Measurements from ENCODE around the gene APOBEC3H.

The APOBEC3H gene

DNA sequence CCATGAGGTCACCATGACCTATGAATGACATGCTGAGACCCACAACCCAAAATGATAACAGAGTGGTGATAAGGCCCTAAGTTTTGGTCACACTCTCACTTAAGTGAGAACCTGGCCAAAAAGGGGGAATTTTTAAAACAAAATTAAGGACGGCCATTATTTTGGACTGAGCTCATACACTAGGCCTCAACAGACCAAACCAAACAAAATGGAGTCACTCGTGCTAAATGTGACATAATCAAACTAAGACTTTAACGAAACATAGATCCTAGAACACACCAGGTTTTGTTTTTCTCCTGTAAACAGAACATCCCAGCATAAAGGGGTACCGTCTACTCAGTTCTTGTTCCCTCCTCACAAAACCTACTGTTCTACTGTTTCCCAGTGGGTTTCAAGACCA lies 11.4 kb downstream of the APOBEC3H start:
- Histone ChIP-seq H3K79me1 (ENCODE audit: low read length) (no peaks in the 10 kb centered on the region), H2BK15ac (replicated peaks; ENCODE audit: low read depth) (no peak overlapping the region), H3K9ac (ENCODE audit: low read length) (no peak overlapping the region), H3K23ac (ENCODE audit: low read length) (no peak overlapping the region), H2AK5ac (ENCODE audit: low read length) (no peak overlapping the region), H3K4me3 (ENCODE audit: low read length) (no peak overlapping the region), H3K18ac (ENCODE audit: low read length) (no peak overlapping the region), H3K56ac (ENCODE audit: low read length) (no peak overlapping the region), H3K79me2 (ENCODE audit: control insufficient read depth, insufficient read depth, low read length) (no peaks in the 10 kb centered on the region), H3K4ac (ENCODE audit: low read depth, low read length) (no peak overlapping the region), H3K4me2 (ENCODE audit: low read length) (no peak overlapping the region), H2BK120ac (ENCODE audit: low read depth, low read length) (no peak overlapping the region), H4K5ac (ENCODE audit: low read length) (no peak overlapping the region), H3K27ac (ENCODE audit: low read depth, low read length) (no peak overlapping the region), H3K27me3 (ENCODE audit: insufficient read depth, low read length, poor library complexity) (no peaks in the 10 kb centered on the region), H3K4me1 (ENCODE audit: control insufficient read depth, low read depth, low read length) (peaks cover 2% of the 10 kb centered on the region), H3K36me3 (ENCODE audit: control insufficient read depth, insufficient read depth, low read length) (no peaks in the 10 kb centered on the region), H2BK5ac (ENCODE audit: low read length) (no peak overlapping the region), H4K8ac (ENCODE audit: low read depth, low read length) (no peak overlapping the region)
- WGBS (ENCODE audit: extremely low coverage, insufficient coverage, low lambda C conversion rate), result no CpG with 5 or more reads among the region's 4 CpGs
- no peak for DNase-seq

DNA sequence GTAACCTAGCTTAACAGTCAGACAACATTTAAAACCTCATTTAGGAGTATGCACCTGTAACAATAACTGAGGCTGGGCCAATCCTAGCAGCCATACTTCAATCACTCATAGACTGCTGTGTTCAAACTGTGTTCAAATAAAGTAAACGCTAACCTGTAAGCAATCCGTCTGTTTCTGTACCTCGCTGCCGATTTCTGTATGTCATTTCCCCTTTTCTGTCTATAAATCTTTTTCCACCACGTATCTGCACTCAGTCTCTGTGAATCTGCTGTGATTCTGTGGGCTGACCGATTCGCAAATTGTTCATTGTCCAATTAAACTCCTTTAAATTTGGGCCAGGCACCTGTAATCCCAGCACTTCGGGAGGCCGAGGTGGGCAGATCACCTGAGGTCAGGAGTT lies 12.3 kb downstream of the APOBEC3H start:
- Histone ChIP-seq H2BK120ac (ENCODE audit: low read depth, low read length) (no peak overlapping the region), H3K4ac (ENCODE audit: low read depth, low read length) (no peak overlapping the region), H3K4me3 (ENCODE audit: low read length) (no peak overlapping the region), H4K8ac (ENCODE audit: low read depth, low read length) (no peak overlapping the region), H4K5ac (ENCODE audit: low read length) (no peak overlapping the region), H3K27ac (ENCODE audit: low read depth, low read length) (no peak overlapping the region), H3K56ac (ENCODE audit: low read length) (no peak overlapping the region), H2BK15ac (replicated peaks; ENCODE audit: low read depth) (no peak overlapping the region), H3K4me1 (ENCODE audit: control insufficient read depth, low read depth, low read length) (peaks cover 2% of the 10 kb centered on the region), H3K79me2 (ENCODE audit: control insufficient read depth, insufficient read depth, low read length) (no peaks in the 10 kb centered on the region), H3K79me1 (ENCODE audit: low read length) (no peaks in the 10 kb centered on the region), H3K27me3 (ENCODE audit: insufficient read depth, low read length, poor library complexity) (no peaks in the 10 kb centered on the region), H2AK5ac (ENCODE audit: low read length) (no peak overlapping the region), H3K4me2 (ENCODE audit: low read length) (no peak overlapping the region), H3K23ac (ENCODE audit: low read length) (no peak overlapping the region), H3K18ac (ENCODE audit: low read length) (no peak overlapping the region), H3K36me3 (ENCODE audit: control insufficient read depth, insufficient read depth, low read length) (no peaks in the 10 kb centered on the region), H3K9ac (ENCODE audit: low read length) (no peak overlapping the region), H2BK5ac (ENCODE audit: low read length) (no peak overlapping the region)
- DNase-seq, result no peak
- WGBS (ENCODE audit: extremely low coverage, insufficient coverage, low lambda C conversion rate), result no CpG with 5 or more reads among the region's 9 CpGs

DNA sequence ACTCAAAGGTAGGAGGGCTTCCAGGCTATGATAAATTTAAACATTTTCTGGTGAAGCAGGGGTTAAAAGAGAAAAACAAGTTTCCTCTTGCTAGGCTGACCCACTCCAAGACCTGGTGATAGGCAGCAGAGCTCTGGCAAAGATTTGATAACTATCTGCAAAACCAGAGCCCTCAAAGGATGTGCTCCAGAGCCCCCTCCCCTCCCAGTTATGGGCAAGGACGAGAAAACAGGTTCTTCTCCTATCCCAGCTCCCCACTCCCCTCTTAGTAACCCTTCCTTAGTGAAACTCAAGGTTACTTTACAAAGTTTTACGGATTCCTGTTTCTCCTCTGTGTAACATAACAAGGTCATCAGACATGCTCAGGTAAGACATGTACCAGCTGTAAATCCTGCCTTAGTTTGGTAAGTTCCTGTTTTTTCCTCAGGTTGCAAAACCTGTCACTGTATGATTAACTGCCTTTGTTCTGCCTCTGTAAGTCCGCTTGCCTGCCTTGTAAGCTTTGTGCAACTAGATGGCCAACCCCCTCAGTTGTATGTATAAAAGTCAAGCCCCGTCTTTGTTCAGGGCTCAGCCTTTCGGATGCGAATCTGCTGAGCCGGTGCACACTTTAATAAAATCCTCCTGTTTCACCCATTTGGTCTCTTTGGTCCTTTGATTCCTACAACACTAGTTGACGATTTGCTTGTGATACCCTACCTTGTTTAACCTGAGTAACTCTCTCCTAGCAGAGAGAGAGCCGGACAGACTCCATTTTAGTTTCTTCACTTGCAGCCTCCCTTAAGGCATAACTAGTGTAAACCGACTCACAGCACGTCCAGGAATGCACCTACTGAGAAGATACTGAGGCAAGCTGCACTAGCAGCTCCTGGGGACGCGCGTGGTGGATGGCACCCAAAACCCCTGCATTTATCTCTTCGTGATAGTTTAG lies 13.9 kb downstream of the APOBEC3H start:
- H3K4me3 ChIP-seq (ENCODE audit: low read length), result no peak overlapping the region
- no peak overlapping the region for H4K8ac ChIP-seq (ENCODE audit: low read depth, low read length)
- H3K4ac ChIP-seq (ENCODE audit: low read depth, low read length), result no peak overlapping the region
- H3K27me3 ChIP-seq (ENCODE audit: insufficient read depth, low read length, poor library complexity), result no peaks in the 10 kb centered on the region
- H2BK120ac ChIP-seq (ENCODE audit: low read depth, low read length), result no peak overlapping the region
- peak overlapping the region; percentile 20 for H3K18ac ChIP-seq (ENCODE audit: low read length)
- H3K27ac ChIP-seq (ENCODE audit: low read depth, low read length), result peak overlapping the region; percentile 33
- H3K56ac ChIP-seq (ENCODE audit: low read length), result peak overlapping the region; percentile 56
- H3K36me3 ChIP-seq (ENCODE audit: control insufficient read depth, insufficient read depth, low read length), result no peaks in the 10 kb centered on the region
- no CpG with 5 or more reads among the region's 15 CpGs for WGBS (ENCODE audit: extremely low coverage, insufficient coverage, low lambda C conversion rate)
- H3K23ac ChIP-seq (ENCODE audit: low read length), result no peak overlapping the region
- no peak overlapping the region for H3K4me2 ChIP-seq (ENCODE audit: low read length)
- peak overlapping the region; percentile 56 for H2BK5ac ChIP-seq (ENCODE audit: low read length)
- H2BK15ac ChIP-seq (replicated peaks; ENCODE audit: low read depth), result no peak overlapping the region
- peaks cover 7% of the 10 kb centered on the region for H3K4me1 ChIP-seq (ENCODE audit: control insufficient read depth, low read depth, low read length)
- peak overlapping the region; percentile 33 for H3K9ac ChIP-seq (ENCODE audit: low read length)
- H3K79me2 ChIP-seq (ENCODE audit: control insufficient read depth, insufficient read depth, low read length), result no peaks in the 10 kb centered on the region
- no peak overlapping the region for H2AK5ac ChIP-seq (ENCODE audit: low read length)
- no peaks in the 10 kb centered on the region for H3K79me1 ChIP-seq (ENCODE audit: low read length)
- no peak for DNase-seq
- no peak overlapping the region for H4K5ac ChIP-seq (ENCODE audit: low read length)

DNA sequence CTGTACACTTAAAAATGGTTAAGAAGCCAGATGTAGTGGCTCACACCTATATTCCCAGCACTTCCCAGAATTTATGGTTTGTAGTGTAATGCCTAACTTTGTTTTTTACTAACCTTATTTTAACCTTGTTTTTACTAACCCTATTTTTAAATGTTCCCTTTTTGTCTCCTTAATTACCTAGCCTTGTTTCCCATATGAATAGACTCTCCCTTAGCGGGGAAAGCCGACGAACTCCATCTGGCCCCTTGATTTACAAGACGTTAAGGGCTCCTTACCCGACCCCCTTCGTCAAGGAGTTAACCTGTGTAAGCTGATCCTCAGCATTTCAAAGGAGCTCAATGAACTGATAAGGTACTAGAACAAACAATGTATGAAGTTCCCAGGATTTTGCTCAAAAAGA lies 17.1 kb downstream of the APOBEC3H start:
- no peak overlapping the region for H3K4me3 ChIP-seq (ENCODE audit: low read length)
- no peak overlapping the region for H3K18ac ChIP-seq (ENCODE audit: low read length)
- H4K5ac ChIP-seq (ENCODE audit: low read length), result no peak overlapping the region
- no peak overlapping the region for H2BK120ac ChIP-seq (ENCODE audit: low read depth, low read length)
- no peaks in the 10 kb centered on the region for H3K79me2 ChIP-seq (ENCODE audit: control insufficient read depth, insufficient read depth, low read length)
- H3K4me1 ChIP-seq (ENCODE audit: control insufficient read depth, low read depth, low read length), result peaks cover 10% of the 10 kb centered on the region
- no peak overlapping the region for H3K9ac ChIP-seq (ENCODE audit: low read length)
- peak; percentile 89 for DNase-seq
- no peak overlapping the region for H4K8ac ChIP-seq (ENCODE audit: low read depth, low read length)
- peak overlapping the region; percentile 39 for H2BK5ac ChIP-seq (ENCODE audit: low read length)
- H3K27ac ChIP-seq (ENCODE audit: low read depth, low read length), result peak overlapping the region; percentile 58
- H2BK15ac ChIP-seq (replicated peaks; ENCODE audit: low read depth), result no peak overlapping the region
- no peak overlapping the region for H3K4ac ChIP-seq (ENCODE audit: low read depth, low read length)
- no peak overlapping the region for H3K23ac ChIP-seq (ENCODE audit: low read length)
- H3K79me1 ChIP-seq (ENCODE audit: low read length), result no peaks in the 10 kb centered on the region
- WGBS (ENCODE audit: extremely low coverage, insufficient coverage, low lambda C conversion rate), result no CpG with 5 or more reads among the region's 6 CpGs
- H3K4me2 ChIP-seq (ENCODE audit: low read length), result no peak overlapping the region
- H3K27me3 ChIP-seq (ENCODE audit: insufficient read depth, low read length, poor library complexity), result no peaks in the 10 kb centered on the region
- no peak overlapping the region for H2AK5ac ChIP-seq (ENCODE audit: low read length)
- H3K56ac ChIP-seq (ENCODE audit: low read length), result peak overlapping the region; percentile 68
- no peaks in the 10 kb centered on the region for H3K36me3 ChIP-seq (ENCODE audit: control insufficient read depth, insufficient read depth, low read length)

DNA sequence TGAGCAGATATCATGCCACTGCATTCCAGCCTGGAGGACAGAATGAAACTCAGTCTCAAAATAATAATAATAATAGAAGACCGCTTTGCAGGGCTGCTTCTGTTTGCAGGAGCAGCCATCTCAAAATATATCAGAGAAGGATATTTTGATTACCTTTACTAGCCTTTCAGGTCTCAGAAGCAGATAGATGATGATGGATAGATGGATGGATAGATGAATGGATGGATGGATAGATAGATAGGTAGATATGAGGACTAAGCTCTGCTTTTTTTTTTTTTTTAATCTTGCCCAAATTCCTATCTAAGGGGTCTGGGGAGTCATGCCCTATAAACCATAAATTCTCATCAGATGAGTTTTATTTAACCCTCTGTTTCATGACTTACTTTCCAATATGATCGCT lies 18.5 kb downstream of the APOBEC3H start:
- no peak for DNase-seq
- Histone ChIP-seq H3K56ac (ENCODE audit: low read length) (peak overlapping the region; percentile 77), H3K36me3 (ENCODE audit: control insufficient read depth, insufficient read depth, low read length) (no peaks in the 10 kb centered on the region), H3K18ac (ENCODE audit: low read length) (peak overlapping the region; percentile 98), H3K4ac (ENCODE audit: low read depth, low read length) (peak overlapping the region; percentile 87), H3K4me3 (ENCODE audit: low read length) (no peak overlapping the region), H3K4me1 (ENCODE audit: control insufficient read depth, low read depth, low read length) (peaks cover 10% of the 10 kb centered on the region), H2BK15ac (replicated peaks; ENCODE audit: low read depth) (no peak overlapping the region), H2BK5ac (ENCODE audit: low read length) (peak overlapping the region; percentile 90), H3K79me2 (ENCODE audit: control insufficient read depth, insufficient read depth, low read length) (no peaks in the 10 kb centered on the region), H3K4me2 (ENCODE audit: low read length) (no peak overlapping the region), H2AK5ac (ENCODE audit: low read length) (no peak overlapping the region), H3K27ac (ENCODE audit: low read depth, low read length) (peak overlapping the region; percentile 49), H3K23ac (ENCODE audit: low read length) (no peak overlapping the region), H3K27me3 (ENCODE audit: insufficient read depth, low read length, poor library complexity) (no peaks in the 10 kb centered on the region), H3K9ac (ENCODE audit: low read length) (no peak overlapping the region), H4K8ac (ENCODE audit: low read depth, low read length) (no peak overlapping the region), H2BK120ac (ENCODE audit: low read depth, low read length) (peak overlapping the region; percentile 98), H4K5ac (ENCODE audit: low read length) (no peak overlapping the region), H3K79me1 (ENCODE audit: low read length) (no peaks in the 10 kb centered on the region)
- WGBS (ENCODE audit: extremely low coverage, insufficient coverage, low lambda C conversion rate), result no CpG with 5 or more reads among the region's 2 CpGs

All from mesendoderm (in vitro differentiated cells).